H9 (cell line): Measurements from ENCODE around the gene CDO1. TPM values are rescaled to one million over a fixed set of nuclear protein-coding genes. Genes with fewer than 3 reads are reported as not detected.

ENCODE experiments used
- DNase-seq: peaks from one replicate; pipeline ENCODE4 v3.0.0-alpha.2; 2017
- H2AFZ ChIP-seq: one replicate; pipeline ENCODE4 v1.6.1; 2013; ENCODE audit warnings: mild to moderate bottlenecking, low read length, control low read depth, moderate library complexity
- H2AK5ac ChIP-seq: 2 replicates; pipeline ENCODE4 v1.6.1; 2013; ENCODE audit warnings: low read length, control low read depth, mixed read lengths; ENCODE audit not compliant: insufficient read length
- H2BK120ac ChIP-seq: one replicate; pipeline ENCODE4 v1.6.1; 2013; ENCODE audit warnings: low read depth, mild to moderate bottlenecking, low read length, control low read depth, inconsistent platforms; ENCODE audit not compliant: poor library complexity, severe bottlenecking
- H2BK12ac ChIP-seq: 2 replicates; pipeline ENCODE4 v1.6.1; 2013; ENCODE audit warnings: low read length, control low read depth, mixed read lengths, low read depth; ENCODE audit not compliant: insufficient read length
- H2BK15ac ChIP-seq: 2 replicates; pipeline ENCODE4 v1.6.1; 2013; ENCODE audit warnings: low read depth, low read length, control low read depth
- H2BK20ac ChIP-seq: one replicate; pipeline ENCODE4 v1.6.1; 2013; ENCODE audit warnings: low read depth, mild to moderate bottlenecking, low read length, control low read depth, inconsistent platforms; ENCODE audit not compliant: poor library complexity, severe bottlenecking
- H2BK5ac ChIP-seq: 2 replicates; pipeline ENCODE4 v1.6.1; 2013; ENCODE audit warnings: low read length, control low read depth, mixed read lengths; ENCODE audit not compliant: insufficient read length
- H3K14ac ChIP-seq: 2 replicates; pipeline ENCODE4 v1.6.1; 2013; ENCODE audit warnings: low read length, control low read depth; ENCODE audit not compliant: insufficient read depth
- H3K18ac ChIP-seq: 2 replicates; pipeline ENCODE4 v1.6.1; 2013; ENCODE audit warnings: low read depth, mild to moderate bottlenecking, mixed read lengths, low read length, control low read depth; ENCODE audit not compliant: insufficient read length
- H3K23ac ChIP-seq: 2 replicates; pipeline ENCODE4 v1.6.1; 2013; ENCODE audit warnings: low read length, control low read depth, mixed read lengths, low read depth; ENCODE audit not compliant: insufficient read length
- H3K23me2 ChIP-seq: 2 replicates; pipeline ENCODE4 v1.6.1; 2013; ENCODE audit warnings: low read depth, mild to moderate bottlenecking, mixed read lengths, low read length, control low read depth; ENCODE audit not compliant: insufficient read length, poor library complexity, severe bottlenecking
- H3K27ac ChIP-seq: 2 replicates; pipeline ENCODE4 v1.5.1; 2013; ENCODE audit warnings: low read length, control low read depth, mixed read lengths, low read depth; ENCODE audit not compliant: insufficient read length
- H3K27me3 ChIP-seq: 2 replicates; pipeline ENCODE4 v1.6.1; 2013; ENCODE audit warnings: low read length, control low read depth, inconsistent platforms; ENCODE audit not compliant: insufficient read depth
- H3K4ac ChIP-seq: 2 replicates; pipeline ENCODE4 v1.6.1; 2013; ENCODE audit warnings: low read depth, mild to moderate bottlenecking, control low read depth, inconsistent platforms, low read length, moderate library complexity
- H3K4me1 ChIP-seq: 2 replicates; pipeline ENCODE4 v1.6.1; 2013; ENCODE audit warnings: low read length, control low read depth, inconsistent platforms; ENCODE audit not compliant: insufficient read depth
- H3K4me2 ChIP-seq: 2 replicates; pipeline ENCODE4 v1.6.1; 2013; ENCODE audit warnings: low read length, control low read depth, mixed read lengths; ENCODE audit not compliant: insufficient read length, insufficient read depth
- H3K56ac ChIP-seq: 2 replicates; pipeline ENCODE4 v1.6.1; 2013; ENCODE audit warnings: low read depth, mild to moderate bottlenecking, mixed read lengths, low read length, control low read depth; ENCODE audit not compliant: insufficient read length
- H3K79me1 ChIP-seq: 2 replicates; pipeline ENCODE4 v1.6.1; 2013; ENCODE audit warnings: low read depth, mild to moderate bottlenecking, moderate library complexity, low read length, control low read depth, inconsistent platforms; ENCODE audit not compliant: insufficient read depth, poor library complexity, severe bottlenecking
- H3K79me2 ChIP-seq: 2 replicates; pipeline ENCODE4 v1.6.1; 2013; ENCODE audit warnings: low read length, control low read depth, inconsistent platforms; ENCODE audit not compliant: insufficient read depth
- H3K9ac ChIP-seq: 2 replicates; pipeline ENCODE4 v1.6.1; 2013; ENCODE audit warnings: low read length, control low read depth, mixed read lengths; ENCODE audit not compliant: insufficient read length; ENCODE audit errors: extremely low read depth
- H3K9me3 ChIP-seq: one replicate; pipeline ENCODE4 v1.6.1; 2013; ENCODE audit warnings: low read depth, low read length, inconsistent platforms; ENCODE audit not compliant: control insufficient read depth
- H3T11ph ChIP-seq: one replicate; pipeline ENCODE4 v1.6.1; 2013; ENCODE audit warnings: mild to moderate bottlenecking, low read length, control low read depth, inconsistent platforms
- H4K20me1 ChIP-seq: one replicate; pipeline ENCODE4 v1.6.1; 2013; ENCODE audit not compliant: control insufficient read depth, insufficient read length, insufficient read depth
- H4K5ac ChIP-seq: 2 replicates; pipeline ENCODE4 v1.6.1; 2013; ENCODE audit warnings: low read depth, mild to moderate bottlenecking, mixed read lengths, low read length, control low read depth; ENCODE audit not compliant: insufficient read length
- H4K8ac ChIP-seq: replicated peaks from 2 replicates; pipeline ENCODE4 v1.6.1; 2013; ENCODE audit warnings: low read length, control low read depth, mixed read lengths, low read depth; ENCODE audit not compliant: insufficient read length
- H4K91ac ChIP-seq: 2 replicates; pipeline ENCODE4 v1.6.1; 2013; ENCODE audit warnings: low read depth, mild to moderate bottlenecking, moderate library complexity, mixed read lengths, low read length, control low read depth; ENCODE audit not compliant: insufficient read length
- H3K27ac Mint-ChIP-seq, 3 experiments: 2 replicates in 2 of 3; 3 replicates in 1 of 3; pipeline ENCODE4 v1.8.0; 2020 to 2021; ENCODE audit warnings: mixed read lengths in 3 of 3, mild to moderate bottlenecking in 1 of 3, moderate library complexity in 1 of 3
- H3K27me3 Mint-ChIP-seq: 2 replicates; pipeline ENCODE4 v1.8.0; 2021; ENCODE audit warnings: low read depth, mild to moderate bottlenecking, moderate library complexity, mixed read lengths
- H3K36me3 Mint-ChIP-seq, 3 experiments: 2 replicates in 2 of 3; 3 replicates in 1 of 3; pipeline ENCODE4 v1.8.0; 2020 to 2021; ENCODE audit warnings: low read depth in 3 of 3, mixed read lengths in 3 of 3; ENCODE audit not compliant: insufficient read depth in 1 of 3
- H3K4me1 Mint-ChIP-seq, 2 experiments: 2 replicates each; pipeline ENCODE4 v1.8.0; 2020; ENCODE audit warnings: mixed read lengths in 2 of 2
- H3K4me3 Mint-ChIP-seq, 2 experiments: 2 replicates in 1 of 2; 3 replicates in 1 of 2; pipeline ENCODE4 v1.8.0; 2020 to 2021; ENCODE audit warnings: mild to moderate bottlenecking in 2 of 2, mixed read lengths in 2 of 2, moderate library complexity in 1 of 2
- H3K9me3 Mint-ChIP-seq, 2 experiments: 2 replicates in 1 of 2; 3 replicates in 1 of 2; pipeline ENCODE4 v1.8.0; 2020; ENCODE audit warnings: mild to moderate bottlenecking in 2 of 2, mixed read lengths in 2 of 2, moderate library complexity in 1 of 2
- CTCF ChIP-seq: fragments of 200-600 bp; sonication (generic); conservative IDR thresholded peaks from 3 replicates; pipeline ENCODE4 v1.8.0; 2021; ENCODE audit warnings: antibody characterized with exemption, mild to moderate bottlenecking
- WGBS: extraction: QIAGEN DNeasy Blood & Tissue Kit; methylation state at CpG from one replicate; pipeline ENCODE4 v1.1.7; 2013; ENCODE audit warnings: missing lambda C conversion rate, low lambda C conversion rate, mixed read lengths; ENCODE audit not compliant: insufficient read length; ENCODE audit errors: extremely low coverage; 5-methylcytosine and 5-hydroxymethylcytosine counted together
- total RNA-seq: library from RNA; stranded (reverse); gene quantifications from 2 replicates; pipeline ENCODE4 v1.2.1, GENCODE V29; 2021

Gene CDO1
- total RNA-seq, 1 experiment from 2014 or later, result 11.2 TPM

- Histone ChIP-seq H3K9ac (no peak overlapping the region), H4K20me1 (no peaks in the 10 kb centered on the region), H2BK12ac (no peak overlapping the region), H3K23ac (no peak overlapping the region), H3K79me2 (peaks cover 10% of the 10 kb centered on the region; the same call in 1 of the 2 replicates), H3K27me3 (no peaks in the 10 kb centered on the region), H3K79me1 (peaks cover 10% of the 10 kb centered on the region), H3K9me3 (no peaks in the 10 kb centered on the region), H3K14ac (no peak overlapping the region), H2BK120ac (no peak overlapping the region), H4K5ac (no peak overlapping the region), H2AK5ac (no peak overlapping the region), H2BK5ac (no peak overlapping the region), H3K27ac (no peak overlapping the region), H3T11ph (no peak overlapping the region), H3K56ac (no peak overlapping the region), H3K4me1 (no peaks in the 10 kb centered on the region; the same call in 1 of the 2 replicates), H3K4me2 (no peak overlapping the region), H2BK20ac (no peak overlapping the region), H2AFZ (no peak overlapping the region), H3K23me2 (peaks cover 8% of the 10 kb centered on the region), H3K18ac (no peak overlapping the region), H4K8ac (no peak overlapping the region), H3K4ac (no peak overlapping the region), H2BK15ac (no peak overlapping the region), H4K91ac (no peak overlapping the region)
- peaks cover 23 to 26% of the 10 kb centered on the region in 2 experiments for H3K4me1 Mint-ChIP-seq
- H3K9me3 Mint-ChIP-seq, result no peaks in the 10 kb centered on the region
- H3K36me3 Mint-ChIP-seq, result peaks cover 0 to 4% (median 0%) of the 10 kb centered on the region in 3 experiments; a peak in 3 of 7 replicates
- no peaks in the 10 kb centered on the region for H3K27me3 Mint-ChIP-seq
- no peak for DNase-seq
- no peak overlapping the region for H3K4me3 Mint-ChIP-seq
- no peak overlapping the region for H3K27ac Mint-ChIP-seq
- WGBS, result no CpG with 5 or more reads among the region's 7 CpGs
- no peak for TF ChIP-seq CTCF
These were observed 27.9 kb upstream of the CDO1 start for GRCh38 chr5:115844321-115844817.
